GM19240 (cell line): ENCODE data around the gene TMA7.
"Not testable (repeated sequence)": the region's sequence is repeated elsewhere in the genome, so short reads cannot be mapped to it uniquely, and the experiment has no call there.

Source experiments
- DNase-seq: peaks from one replicate; pipeline ENCODE4 v3.0.0; 2011; ENCODE audit warnings: low spot score; ENCODE audit not compliant: insufficient read length

TMA7 gene

DNA sequence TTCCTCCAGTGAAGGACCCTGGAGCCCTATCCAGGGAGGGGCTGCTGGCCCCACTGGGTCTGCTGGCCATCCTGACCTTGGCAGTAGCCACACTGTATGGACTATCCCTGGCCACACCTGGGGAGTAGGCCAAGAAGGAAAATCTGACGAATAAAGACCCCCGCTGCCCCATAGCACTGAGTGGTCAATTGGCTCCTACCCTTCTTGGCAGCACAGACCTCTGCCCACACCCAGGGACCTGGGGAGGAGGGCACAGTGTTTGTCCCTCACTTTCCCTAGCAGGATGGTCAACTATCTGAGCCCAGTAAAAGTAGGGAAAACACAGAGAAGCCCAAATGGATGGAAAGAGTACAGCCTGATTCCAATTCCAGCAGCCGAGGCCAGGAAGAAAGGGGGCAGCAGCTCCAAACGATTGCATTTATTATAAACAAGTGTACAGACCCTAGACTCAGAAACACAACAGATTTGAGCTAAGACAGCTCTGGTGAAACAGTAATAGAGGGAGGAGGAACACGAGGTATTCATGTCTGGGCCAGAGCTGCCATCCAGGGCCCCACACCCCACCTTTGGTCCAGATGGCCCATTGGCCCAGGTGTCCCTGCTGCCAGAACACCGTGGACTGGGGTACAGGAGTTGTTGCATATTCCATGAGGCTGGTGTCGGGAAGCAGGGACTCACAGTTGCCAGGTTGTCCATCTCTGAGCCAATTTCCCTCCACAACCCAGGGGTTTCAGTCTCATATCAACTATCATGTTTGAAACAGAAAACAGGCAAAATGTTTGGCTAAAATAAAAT lies 27.6 kb downstream of the TMA7 start:
- no peak for DNase-seq

DNA sequence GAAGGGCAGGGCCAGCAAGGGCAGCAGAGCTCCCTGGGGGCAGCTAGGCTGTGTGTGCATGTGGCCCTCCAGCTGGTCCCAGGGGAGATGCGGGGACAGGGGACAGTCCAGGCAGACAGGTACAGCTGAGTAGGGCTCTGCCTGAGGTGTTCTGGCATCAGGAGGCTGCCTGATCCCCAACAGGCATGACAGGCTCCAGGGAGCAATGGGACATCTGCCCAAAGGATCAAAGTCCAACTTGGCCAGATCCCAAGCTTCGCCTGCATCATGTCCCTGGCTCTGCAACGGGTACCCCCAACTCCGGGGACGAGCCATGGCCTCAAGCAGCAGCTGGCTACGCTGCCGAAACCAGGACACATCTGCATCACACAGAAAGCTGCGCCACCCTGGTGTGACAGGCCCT lies 28.3 kb downstream of the TMA7 start:
- DNase-seq, result no peak

DNA sequence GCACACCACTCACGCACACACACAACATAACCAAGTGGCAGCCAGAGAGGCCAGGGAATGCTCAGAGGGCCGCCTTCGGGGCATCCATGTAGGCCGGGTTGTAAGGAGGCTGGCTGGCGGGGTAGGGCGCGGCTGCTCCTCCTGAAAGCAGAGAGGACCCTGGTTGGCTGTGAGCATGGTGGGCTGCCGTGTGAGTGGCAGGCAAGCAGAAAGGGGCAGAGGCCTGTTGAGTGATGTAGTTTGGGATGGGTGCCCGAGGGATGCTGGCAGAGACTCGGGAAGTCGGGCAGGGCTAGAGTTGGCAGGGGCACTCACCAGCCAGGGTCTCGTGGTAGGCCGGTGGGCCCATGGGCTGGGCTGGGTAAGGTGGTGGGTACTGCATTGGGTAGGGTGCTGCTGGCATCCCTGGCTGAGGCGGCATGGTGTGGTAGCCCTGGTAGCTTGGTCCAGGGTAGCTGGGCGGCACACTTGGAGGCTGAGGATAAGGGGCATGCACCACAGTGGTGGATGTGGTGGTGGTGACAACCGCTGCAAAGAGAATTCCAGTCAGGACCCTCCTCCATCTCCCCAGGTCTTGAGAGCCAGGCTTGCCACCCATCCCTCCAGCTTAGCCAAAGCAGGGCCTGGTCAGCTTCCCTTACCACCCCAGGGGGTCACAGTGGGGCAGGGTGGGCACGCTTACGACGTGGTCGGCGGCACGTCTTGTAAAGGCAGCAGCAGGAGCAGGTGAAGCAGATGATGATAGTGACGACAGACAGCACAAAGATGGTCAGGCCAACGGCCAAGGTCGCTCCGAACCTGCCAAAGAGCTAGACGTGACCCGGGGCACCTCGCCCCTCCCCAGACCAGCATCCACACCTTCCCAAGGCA lies 29.2 kb downstream of the TMA7 start:
- DNase-seq, result no peak

DNA sequence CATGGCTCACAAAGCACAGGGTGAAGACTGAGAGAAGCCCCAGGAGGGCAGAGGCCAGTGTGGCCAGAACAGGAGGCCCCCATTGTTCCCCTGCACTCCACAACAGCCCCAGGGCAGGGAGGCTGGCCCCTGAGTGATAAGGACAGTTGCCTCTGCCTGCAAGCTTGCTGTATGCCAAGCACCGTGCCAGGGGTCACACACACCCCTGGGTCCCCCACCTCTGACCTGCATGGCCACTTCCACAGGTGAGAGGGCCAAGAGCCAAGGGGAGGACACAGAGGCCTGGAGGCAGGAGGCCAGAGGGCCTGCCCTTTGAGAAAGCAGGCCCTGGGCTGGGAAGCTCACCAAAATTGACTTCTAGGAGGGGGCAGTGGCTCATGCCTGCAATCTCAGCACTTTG lies 30.2 kb downstream of the TMA7 start:
- DNase-seq, result no peak

DNA sequence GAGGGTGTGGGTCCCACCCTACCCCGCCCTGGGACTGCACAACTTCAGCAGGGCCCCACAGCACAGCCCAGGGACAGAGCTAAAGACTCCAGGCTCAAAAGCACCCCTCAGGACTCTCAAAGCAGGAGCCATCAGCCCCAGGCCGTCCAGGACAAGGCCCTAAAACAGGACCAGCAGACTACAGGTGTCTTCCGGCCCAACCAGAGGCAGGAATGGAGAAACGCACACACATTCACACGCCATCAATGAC lies 32.5 kb downstream of the TMA7 start:
- no peak for DNase-seq

DNA sequence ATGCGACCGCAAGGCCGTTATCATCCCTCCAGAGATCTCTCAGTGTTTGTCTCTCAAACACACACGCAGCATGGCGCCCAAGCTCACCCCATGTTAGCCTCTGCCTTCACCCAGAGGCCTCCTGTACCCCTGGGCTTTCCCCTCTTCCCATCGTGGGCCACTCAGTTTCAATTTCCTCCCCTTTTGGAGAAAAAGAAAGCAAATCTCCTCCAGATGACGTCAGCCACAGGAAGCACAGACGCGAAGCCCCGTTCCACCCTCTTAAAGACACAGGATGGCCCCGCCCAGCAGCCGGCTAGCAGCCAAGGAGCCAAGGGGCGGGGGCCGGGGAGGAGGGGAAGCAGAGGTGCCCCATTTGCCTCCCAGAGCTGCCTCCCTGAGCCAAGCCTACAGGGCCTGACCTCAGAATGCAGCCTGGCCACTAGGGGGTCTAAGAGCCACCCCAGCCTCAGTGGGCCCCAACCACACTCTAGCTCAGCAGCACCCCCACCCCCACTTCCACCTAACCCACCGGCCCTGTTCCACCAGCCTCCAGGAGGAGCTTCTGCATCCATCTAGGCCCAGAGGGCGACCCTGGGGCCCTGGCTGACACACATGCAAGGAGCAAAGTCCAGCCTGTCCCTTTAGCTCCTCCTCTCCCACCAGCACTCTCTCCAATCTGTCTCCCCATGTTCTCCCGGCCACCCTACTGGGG lies 33.0 kb downstream of the TMA7 start:
- peak; percentile 91 for DNase-seq

GRCh38 chr3:48473617-48473952 lies 33.5 kb downstream of the TMA7 start:
- no peak for DNase-seq

DNA sequence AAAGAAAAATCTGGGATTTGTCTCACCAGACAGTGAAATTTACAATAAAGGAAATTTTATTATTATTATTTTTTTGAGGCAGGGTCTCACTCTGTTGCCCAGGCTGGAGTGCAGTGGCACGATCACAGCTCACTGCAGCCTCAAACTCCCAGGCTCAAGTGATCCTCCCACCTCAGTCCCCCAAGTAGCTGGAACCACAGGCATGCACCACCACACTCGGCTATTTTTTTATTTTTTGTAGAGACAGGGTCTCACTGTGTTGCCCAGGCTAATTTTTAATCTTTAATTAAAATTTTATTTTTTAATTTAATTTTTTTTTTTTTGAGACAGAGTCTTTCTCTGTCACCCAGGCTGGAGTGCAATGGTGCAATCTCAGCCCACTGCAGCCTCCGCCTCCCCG lies 34.0 kb downstream of the TMA7 start:
- DNase-seq, result not testable (repeated sequence)

GRCh38 chr3:48474619-48475018 lies 34.6 kb downstream of the TMA7 start:
- no peak for DNase-seq

GRCh38 chr3:48475188-48475587 lies 35.1 kb downstream of the TMA7 start:
- DNase-seq, result no peak

GRCh38 chr3:48476426-48477053 lies 36.5 kb downstream of the TMA7 start:
- no peak for DNase-seq

- DNase-seq, result no peak
Measured at GRCh38 chr3:48477959-48478520, 38.0 kb downstream of the TMA7 start.

DNA sequence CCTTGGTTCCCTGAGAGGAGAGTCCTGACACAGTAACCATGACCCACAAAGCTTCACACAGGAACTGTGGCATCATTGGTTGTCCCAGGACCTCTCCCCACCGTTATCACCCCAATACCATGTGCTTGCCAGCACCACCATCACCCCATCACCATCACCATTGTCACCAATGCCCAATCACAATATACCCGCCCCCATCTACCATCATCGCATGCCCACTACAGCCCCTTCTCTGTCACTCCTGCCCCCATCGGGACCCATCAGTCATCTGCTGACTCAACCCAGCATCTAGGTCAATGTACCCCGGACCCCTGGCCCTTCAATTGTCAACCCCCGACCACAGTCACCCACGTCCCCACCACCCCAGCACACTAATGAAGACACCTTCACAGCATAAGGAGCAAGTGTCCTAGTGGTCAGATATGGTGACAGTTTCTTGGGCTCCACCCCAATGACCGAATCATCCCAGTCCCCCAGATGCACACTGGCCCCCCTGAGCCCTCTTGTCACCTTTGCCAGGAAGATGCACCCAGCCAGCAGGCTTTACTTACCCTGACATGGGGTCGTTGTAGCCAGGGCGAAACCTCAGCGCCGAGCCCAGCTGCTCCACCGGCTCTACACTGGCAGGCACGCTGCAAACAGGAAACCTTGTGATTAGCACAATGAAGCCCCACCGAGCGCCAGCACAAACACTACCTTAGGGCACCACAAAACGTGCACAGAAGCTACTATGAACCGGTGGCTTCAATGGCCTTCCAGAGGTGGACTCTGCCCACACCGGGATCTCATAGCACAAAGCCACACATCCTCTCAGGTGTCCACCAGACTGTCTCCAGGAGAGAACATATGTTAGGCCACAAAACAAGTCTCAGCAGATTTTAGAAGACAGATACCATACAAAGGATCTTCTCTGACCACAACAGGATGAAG lies 38.8 kb downstream of the TMA7 start:
- no peak for DNase-seq

DNA sequence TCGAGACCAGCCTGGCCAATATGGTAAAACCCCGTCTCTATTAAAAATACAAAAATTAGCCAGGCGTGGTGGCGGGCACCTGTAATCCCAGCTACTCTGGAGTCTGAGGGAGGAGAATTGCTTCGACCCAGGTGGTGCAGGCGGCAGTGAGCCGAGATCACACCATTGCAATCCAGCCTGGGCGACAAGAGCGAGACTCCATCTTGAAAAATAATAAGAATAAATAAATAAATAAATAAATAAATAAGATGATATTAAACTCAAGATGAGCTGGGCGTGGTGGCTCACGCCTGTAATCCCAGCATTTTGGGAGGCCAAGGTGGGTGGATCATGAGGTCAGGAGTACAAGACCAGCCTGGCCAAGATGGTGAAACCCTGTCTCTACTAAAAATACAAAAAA lies 40.8 kb downstream of the TMA7 start:
- DNase-seq, result not testable (repeated sequence)

DNA sequence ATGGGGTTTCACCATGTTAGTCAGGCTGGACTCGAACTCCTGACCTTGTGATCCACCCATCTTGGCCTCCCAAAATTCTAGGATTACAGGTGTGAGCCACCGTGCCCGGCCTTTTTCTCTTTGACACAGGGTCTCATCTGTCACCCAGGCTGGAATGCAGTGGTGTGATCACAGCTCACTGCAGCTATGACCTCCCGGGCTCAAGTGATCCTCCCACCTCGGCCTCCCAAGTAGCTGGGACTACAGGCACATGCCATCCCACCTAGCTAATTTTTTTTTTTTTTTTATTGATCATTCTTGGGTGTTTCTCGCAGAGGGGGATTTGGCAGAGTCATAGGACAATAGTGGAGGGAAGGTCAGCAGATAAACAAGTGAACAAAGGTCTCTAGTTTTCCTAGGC lies 42.8 kb downstream of the TMA7 start:
- DNase-seq, result not testable (repeated sequence)

GRCh38 chr3:48486952-48487351 lies 46.9 kb downstream of the TMA7 start:
- DNase-seq, result no peak

DNA sequence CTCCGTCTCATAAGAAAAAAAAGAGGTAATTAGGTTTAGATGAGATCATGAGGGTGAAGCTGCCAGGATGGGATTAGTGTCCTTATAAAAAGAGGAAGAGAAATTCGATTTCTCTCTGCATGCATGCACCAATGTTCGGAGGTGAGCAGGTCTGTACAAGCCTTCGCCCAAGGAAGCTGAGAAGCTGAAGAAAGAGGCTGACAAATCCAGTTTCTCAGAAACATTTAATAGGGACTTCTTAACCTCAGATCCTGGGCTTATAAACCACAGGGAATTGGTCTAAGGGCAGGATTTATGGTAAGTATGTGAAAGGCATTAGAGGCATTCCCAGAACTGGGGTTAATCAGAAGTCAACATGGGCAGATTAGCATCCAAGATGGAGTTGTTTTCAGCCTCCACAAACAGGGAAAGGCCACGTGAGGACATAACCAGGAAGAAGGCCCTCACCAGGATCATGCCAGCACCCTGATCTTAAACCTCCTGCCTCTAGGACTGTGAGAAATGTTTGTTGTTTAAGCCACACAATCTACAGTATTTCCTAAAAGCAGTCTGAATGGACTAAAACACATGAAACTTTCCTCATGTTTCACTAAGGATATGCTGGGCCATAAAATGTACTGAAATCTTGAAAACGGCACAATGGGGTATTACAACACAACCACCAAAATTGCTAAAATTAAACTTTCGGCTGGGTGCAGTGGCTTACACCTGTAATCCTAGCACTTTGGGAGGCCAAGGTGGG lies 52.6 kb downstream of the TMA7 start:
- no peak for DNase-seq

- no peak for DNase-seq
Measured at GRCh38 chr3:48493203-48493501, 53.1 kb downstream of the TMA7 start.
